H1 (cell line): ENCODE data around the gene DTX3. TPM values are rescaled to one million over a fixed set of nuclear protein-coding genes. Genes with fewer than 3 reads are reported as not detected.

Source experiments
- CTCF ChIA-PET: fragments of 300-600 bp; sonication (Branson Sonifier 250); formaldehyde crosslinking; loops from one replicate; lab custom pipeline; 2021; ENCODE audit not compliant: partially characterized antibody; lab: Charles Lee
- POLR2A ChIA-PET: fragments of 300-600 bp; sonication (Branson Sonifier 250); formaldehyde crosslinking; loops from one replicate; lab custom pipeline; 2021; ENCODE audit warnings: inconsistent platforms; ENCODE audit not compliant: partially characterized antibody; lab: Charles Lee
- DNase-seq, 2 experiments: peaks; one replicate each; pipeline versions ENCODE4 v3.0.0 to v3.0.0-alpha.2; 2010 to 2022; ENCODE audit warnings: low spot score in 2 of 2, low read depth in 1 of 2, mixed read lengths in 1 of 2
- FAIRE-seq: peaks from 2 replicates; lab custom pipeline; 2011; peaks lifted over from hg19 to GRCh38; lab: Jason Lieb, UNC
- H2AFZ ChIP-seq: 2 replicates; pipeline ENCODE4 v1.8.1; 2012; ENCODE audit warnings: low read length, inconsistent platforms
- H2AK5ac ChIP-seq: 2 replicates; pipeline ENCODE4 v1.6.1; 2013; ENCODE audit warnings: low read depth, low read length
- H2BK120ac ChIP-seq: replicated peaks from 2 replicates; pipeline ENCODE3; 2013; ENCODE audit warnings: low read depth, low read length, inconsistent platforms
- H2BK12ac ChIP-seq: 2 replicates; pipeline ENCODE4 v1.6.1; 2013; ENCODE audit warnings: low read depth, low read length
- H2BK15ac ChIP-seq: 2 replicates; pipeline ENCODE4 v1.6.1; 2013; ENCODE audit warnings: low read length
- H2BK20ac ChIP-seq: 2 replicates; pipeline ENCODE4 v1.6.1; 2013; ENCODE audit warnings: low read length
- H2BK5ac ChIP-seq: 2 replicates; pipeline ENCODE4 v1.6.1; 2013; ENCODE audit warnings: low read depth, low read length
- H3K14ac ChIP-seq: 2 replicates; pipeline ENCODE4 v1.6.1; 2013; ENCODE audit warnings: inconsistent platforms; ENCODE audit not compliant: insufficient read length
- H3K18ac ChIP-seq: 2 replicates; pipeline ENCODE4 v1.6.1; 2013; ENCODE audit warnings: low read length; ENCODE audit errors: extremely low read depth
- H3K23ac ChIP-seq: 2 replicates; pipeline ENCODE4 v1.6.1; 2013; ENCODE audit warnings: inconsistent platforms; ENCODE audit not compliant: insufficient read length
- H3K23me2 ChIP-seq: 2 replicates; pipeline ENCODE4 v1.6.1; 2013; ENCODE audit warnings: low read depth, low read length
- H3K27ac ChIP-seq: 2 replicates; pipeline ENCODE4 v1.6.1; 2011; ENCODE audit warnings: low read depth, low read length, inconsistent platforms
- H3K27me3 ChIP-seq, 4 experiments: replicated peaks in 1 of 4; 1 replicate in 1 of 4; 2 replicates in 3 of 4; pipeline versions ENCODE4 v1.6.1 to v1.8.1; 2011 to 2013; ENCODE audit warnings: low read length in 3 of 4, mild to moderate bottlenecking in 3 of 4, inconsistent platforms in 2 of 4, mixed read lengths in 2 of 4, moderate library complexity in 1 of 4; ENCODE audit not compliant: control insufficient read depth in 3 of 4, insufficient read depth in 3 of 4; ENCODE audit errors: extremely low read depth in 1 of 4
- H3K36me3 ChIP-seq, 4 experiments: 2 replicates each; pipeline versions ENCODE4 v1.6.1 to v1.8.1; 2011 to 2013; ENCODE audit warnings: mild to moderate bottlenecking in 4 of 4, low read length in 3 of 4, moderate library complexity in 2 of 4, control low read depth in 1 of 4, inconsistent platforms in 1 of 4; ENCODE audit not compliant: insufficient read depth in 4 of 4, control insufficient read depth in 2 of 4
- H3K4ac ChIP-seq: replicated peaks from 2 replicates; pipeline ENCODE3; 2013; ENCODE audit warnings: low read length, low read depth, mixed read lengths, inconsistent platforms; ENCODE audit not compliant: insufficient read length
- H3K4me1 ChIP-seq, 4 experiments: replicated peaks in 1 of 4; 1 replicate in 1 of 4; 2 replicates in 3 of 4; pipeline versions ENCODE4 v1.6.1 to v1.8.1; 2011 to 2013; ENCODE audit warnings: low read length in 3 of 4, inconsistent platforms in 2 of 4, mixed read lengths in 1 of 4; ENCODE audit not compliant: insufficient read depth in 4 of 4, control insufficient read depth in 3 of 4
- H3K4me2 ChIP-seq, 2 experiments: 2 replicates each; pipeline versions ENCODE4 v1.6.1 to v1.8.1; 2011 to 2013; ENCODE audit warnings: low read depth in 2 of 2, low read length in 2 of 2, control low read depth in 1 of 2, inconsistent platforms in 1 of 2, mild to moderate bottlenecking in 1 of 2; ENCODE audit not compliant: insufficient read depth in 1 of 2
- H3K4me3 ChIP-seq, 4 experiments: fragments of 200-600, 300-600 bp in 1 of 4; sonication (generic), shearing (Covaris generic), sonication (Bioruptor Twin) in 1 of 4; 2 replicates each; pipeline versions ENCODE4 v1.5.1 to v1.8.1; 2011 to 2016; ENCODE audit warnings: low read length in 4 of 4, low read depth in 3 of 4, control low read depth in 2 of 4, inconsistent platforms in 2 of 4, mild to moderate bottlenecking in 2 of 4, mixed read lengths in 1 of 4, moderate library complexity in 1 of 4; ENCODE audit not compliant: insufficient read depth in 2 of 4; ENCODE audit errors: extremely low read depth in 1 of 4
- H3K56ac ChIP-seq: replicated peaks from 2 replicates; pipeline ENCODE3; 2013; ENCODE audit warnings: low read depth, mild to moderate bottlenecking, mixed read lengths, low read length, inconsistent platforms; ENCODE audit not compliant: insufficient read length
- H3K79me1 ChIP-seq: 2 replicates; pipeline ENCODE4 v1.6.1; 2013; ENCODE audit warnings: low read depth, low read length, control low read depth
- H3K79me2 ChIP-seq, 2 experiments: 2 replicates each; pipeline versions ENCODE4 v1.6.1 to v1.8.1; 2012 to 2013; ENCODE audit warnings: low read length in 2 of 2, mild to moderate bottlenecking in 2 of 2, inconsistent platforms in 1 of 2; ENCODE audit not compliant: insufficient read depth in 2 of 2, control insufficient read depth in 1 of 2
- H3K9ac ChIP-seq, 4 experiments: replicated peaks in 1 of 4; 1 replicate in 1 of 4; 2 replicates in 3 of 4; pipeline versions ENCODE4 v1.6.1 to v1.8.1; 2011 to 2013; ENCODE audit warnings: low read depth in 3 of 4, low read length in 3 of 4, control low read depth in 2 of 4, mild to moderate bottlenecking in 2 of 4, moderate library complexity in 2 of 4, inconsistent platforms in 1 of 4; ENCODE audit errors: extremely low read depth in 1 of 4
- H3K9me3 ChIP-seq, 2 experiments: 2 replicates each; pipeline versions ENCODE4 v1.6.1 to v1.8.1; 2012 to 2013; ENCODE audit warnings: mild to moderate bottlenecking in 2 of 2, moderate library complexity in 2 of 2, control low read depth in 1 of 2, inconsistent platforms in 1 of 2, low read depth in 1 of 2, low read length in 1 of 2, mixed read lengths in 1 of 2; ENCODE audit not compliant: insufficient read depth in 2 of 2
- H4K20me1 ChIP-seq, 2 experiments: replicated peaks in 1 of 2; 2 replicates each; pipeline versions ENCODE3 to v1.8.1; 2011 to 2013; ENCODE audit warnings: inconsistent platforms in 2 of 2, low read length in 2 of 2, mild to moderate bottlenecking in 1 of 2; ENCODE audit not compliant: insufficient read depth in 2 of 2, control insufficient read depth in 1 of 2
- H4K5ac ChIP-seq: 2 replicates; pipeline ENCODE4 v1.6.1; 2013; ENCODE audit warnings: low read length, low read depth, mixed read lengths, inconsistent platforms; ENCODE audit not compliant: insufficient read length
- H4K8ac ChIP-seq: 2 replicates; pipeline ENCODE4 v1.8.0; 2013; ENCODE audit warnings: mild to moderate bottlenecking, moderate library complexity, low read length, inconsistent platforms; ENCODE audit not compliant: insufficient read depth; ENCODE audit errors: extremely low read depth
- H4K91ac ChIP-seq: replicated peaks from 2 replicates; pipeline ENCODE3; 2013; ENCODE audit warnings: low read length, mixed read lengths, inconsistent platforms; ENCODE audit not compliant: insufficient read length
- CBX5 ChIP-seq: fragments of 300-800, 300-1000 bp; sonication (generic); IDR thresholded peaks from 2 replicates; pipeline ENCODE4 v1.7.1; 2016; ENCODE audit warnings: antibody characterized with exemption, low read length, low read depth
- CTBP2 ChIP-seq: IDR thresholded peaks from 2 replicates; pipeline ENCODE4 v1.7.0; 2011; ENCODE audit warnings: borderline replicate concordance, mild to moderate bottlenecking, moderate library complexity, mixed read lengths, low read length; ENCODE audit not compliant: insufficient read depth, insufficient read length
- EGR1 ChIP-seq: IDR thresholded peaks from 2 replicates; pipeline ENCODE4 v1.6.1; 2011; ENCODE audit warnings: low read depth, low read length, borderline replicate concordance
- FOSL1 ChIP-seq: IDR thresholded peaks from 2 replicates; pipeline ENCODE4 v1.6.1; 2011; ENCODE audit warnings: mild to moderate bottlenecking, low read depth, low read length, moderate library complexity; ENCODE audit not compliant: insufficient read depth
- JUN ChIP-seq: IDR thresholded peaks from 2 replicates; pipeline ENCODE4 v1.6.1; 2011; ENCODE audit warnings: low read depth, mild to moderate bottlenecking, improper control_type of control experiment, low read length
- KDM4A ChIP-seq: IDR thresholded peaks from one replicate; pipeline ENCODE4 v1.7.1; 2012; ENCODE audit warnings: low read depth, mild to moderate bottlenecking, moderate library complexity, low read length, inconsistent platforms; ENCODE audit not compliant: severe bottlenecking
- MAFK ChIP-seq: IDR thresholded peaks from 2 replicates; pipeline ENCODE4 v1.6.1; 2012; ENCODE audit warnings: low read depth, mild to moderate bottlenecking, improper control_type of control experiment, low read length
- POLR2AphosphoS5 ChIP-seq: IDR thresholded peaks from 2 replicates; pipeline ENCODE4 v1.6.1; 2011; ENCODE audit warnings: low read depth, low read length
- RNF2 ChIP-seq: fragments of 200-900, 300-1000 bp; sonication (generic); IDR thresholded peaks from 2 replicates; pipeline ENCODE4 v1.7.1; 2016; ENCODE audit warnings: borderline replicate concordance, low read depth, mild to moderate bottlenecking, antibody characterized with exemption, low read length; ENCODE audit not compliant: poor library complexity, severe bottlenecking; ENCODE audit errors: missing control alignments
- SIX5 ChIP-seq: IDR thresholded peaks from 2 replicates; pipeline ENCODE4 v1.6.1; 2011; ENCODE audit warnings: mild to moderate bottlenecking, low read depth, low read length
- SRF ChIP-seq: IDR thresholded peaks from 2 replicates; pipeline ENCODE4 v1.6.1; 2011; ENCODE audit warnings: mild to moderate bottlenecking, low read depth, low read length, moderate library complexity
- TCF12 ChIP-seq: IDR thresholded peaks from 2 replicates; pipeline ENCODE4 v1.6.1; 2011; ENCODE audit warnings: low read depth, mild to moderate bottlenecking, low read length
- YY1 ChIP-seq: IDR thresholded peaks from 2 replicates; pipeline ENCODE4 v1.6.1; 2011; ENCODE audit warnings: low read depth, mild to moderate bottlenecking, low read length
- WGBS, 2 experiments: shearing (Covaris generic) in 1 of 2; methylation state at CpG; one replicate each; pipeline versions ENCODE4 v1.1.6 to v1.1.7; 2013 to 2015; ENCODE audit warnings: low lambda C conversion rate in 2 of 2, mixed read lengths in 2 of 2, inconsistent platforms in 1 of 2, low coverage in 1 of 2, missing lambda C conversion rate in 1 of 2; ENCODE audit not compliant: insufficient replicate concordance in 2 of 2, insufficient coverage in 1 of 2, insufficient read length in 1 of 2; ENCODE audit errors: extremely low coverage in 1 of 2, missing lambda C conversion rate in 1 of 2; 5-methylcytosine and 5-hydroxymethylcytosine counted together
- polyA plus RNA-seq, 7 experiments: library from polyadenylated mRNA; depleted of rRNA in 3 of 7; stranded (reverse) in 5 of 7; unstranded in 2 of 7; fragments of >200 nt in 5 of 7; fragments of 200-250 nt in 2 of 7; gene quantifications; 1 replicate in 5 of 7; 2 replicates in 1 of 7; 4 replicates in 1 of 7; pipeline versions ENCODE4 v1.2.1 to v1.2.3, GENCODE V29; 2011 to 2013; ENCODE audit warnings: missing spikeins in 2 of 7, mixed read lengths in 2 of 7
- total RNA-seq: library from RNA; stranded (reverse); fragmentation: NEBNext Ultra II Directional; extraction: Animal tissue kit (Norgen Biotek cat#: 25700); gene quantifications from 2 replicates; pipeline ENCODE4 v1.2.1, GENCODE V29; 2021
- TF ChIP-seq, protein P1 (sequence below): IDR thresholded peaks from 2 replicates; pipeline ENCODE4 v1.6.1; 2012; ENCODE audit warnings: inconsistent platforms

Gene DTX3
- total and polyA plus RNA-seq, 2 of the 8 experiments (the other 6 are each of a cell fraction or from before 2014, with no cell fraction given): 41.8 to 92.5 TPM

DNA sequence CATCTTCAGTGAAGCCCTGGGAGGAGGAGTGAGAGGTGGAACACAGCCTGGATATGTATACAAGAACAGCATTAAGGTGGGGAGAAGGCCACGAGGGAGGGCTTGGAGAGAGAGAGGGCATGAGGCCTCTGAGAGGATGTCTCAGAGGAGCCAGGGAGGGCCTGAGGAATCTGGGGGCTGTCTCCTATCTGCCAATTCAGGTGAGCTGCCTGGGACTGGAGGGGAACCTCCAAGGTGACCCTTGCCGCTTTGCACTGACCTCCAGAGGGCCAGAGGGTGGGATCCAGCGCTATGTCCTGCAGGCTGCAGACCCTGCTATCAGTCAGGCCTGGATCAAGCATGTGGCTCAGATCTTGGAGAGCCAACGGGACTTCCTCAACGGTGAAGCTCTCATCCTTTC, 11.0 kb downstream of the DTX3 start:
- Histone ChIP-seq H2AFZ (no peak overlapping the region), H2AK5ac (no peak overlapping the region), H3K79me1 (no peaks in the 10 kb centered on the region), H4K5ac (no peak overlapping the region), H4K20me1 (peaks cover 0 to 18% of the 10 kb centered on the region in 2 experiments), H3K4ac (no peak overlapping the region), H3K14ac (no peak overlapping the region), H3K36me3 (no peaks in the 10 kb centered on the region), H3K18ac (no peak overlapping the region), H3K4me1 (peaks cover 2 to 20% (median 12%) of the 10 kb centered on the region in 4 experiments), H3K9ac (no peak overlapping the region), H3K4me2 (no peak overlapping the region), H3K79me2 (no peaks in the 10 kb centered on the region), H2BK15ac (no peak overlapping the region), H2BK12ac (no peak overlapping the region), H3K27me3 (peaks cover 35 to 88% (median 85%) of the 10 kb centered on the region in 4 experiments), H3K4me3 (no peak overlapping the region), H4K91ac (no peak overlapping the region), H3K9me3 (no peaks in the 10 kb centered on the region; a peak in 1 of 4 replicates), H2BK120ac (no peak overlapping the region), H3K56ac (no peak overlapping the region), H3K27ac (no peak overlapping the region), H3K23me2 (peaks cover 13% of the 10 kb centered on the region; the same call in 1 of the 2 replicates), H4K8ac (no peak overlapping the region), H2BK20ac (no peak overlapping the region), H3K23ac (no peak overlapping the region), H2BK5ac (no peak overlapping the region)
- DNase-seq (no peak), FAIRE-seq (no peak)
- CTCF ChIA-PET: interaction anchor here (1.1 to 12.5 kb wide), 7 partner anchors 12 to 120 kb away, joined by 3 to 124 read pairs (median 10); partner anchors contain the start of genes B4GALNT1 and OS9
- 79% methylated on average over 5 of the region's 5 CpGs; no CpG with 5 or more reads in 1 of the 2 experiments for WGBS, 2 experiments
- POLR2A ChIA-PET: interaction anchor here (1.2 to 2.5 kb wide), 7 partner anchors 12 to 130 kb away, joined by 3 to 6 read pairs (median 5); partner anchors contain the start of genes DDIT3, PIP4K2C and TSPAN31
- TF ChIP-seq FOSL1 (no peak), JUN (no peak), EGR1 (no peak), YY1 (no peak), SIX5 (no peak), RNF2 (no peak), CBX5 (no peak), POLR2AphosphoS5 (no peak), KDM4A (no peak), SRF (no peak), CTBP2 (no peak), TCF12 (no peak), MAFK (no peak)
- TF ChIP-seq, protein P1, sequence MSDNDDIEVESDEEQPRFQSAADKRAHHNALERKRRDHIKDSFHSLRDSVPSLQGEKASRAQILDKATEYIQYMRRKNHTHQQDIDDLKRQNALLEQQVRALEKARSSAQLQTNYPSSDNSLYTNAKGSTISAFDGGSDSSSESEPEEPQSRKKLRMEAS: no peak
